SKM-1 treated with dmso at 0.1 percent for 144 hours (cell line): ENCODE results near the gene MEI4.
"Not testable (repeated sequence)": the region's sequence is repeated elsewhere in the genome, so short reads cannot be mapped to it uniquely, and the experiment has no call there.

Experiments
- DNase-seq: peaks from one replicate; lab custom pipeline; 2025; ENCODE audit not compliant: unreplicated experiment; lab: John Stamatoyannopoulos, UW

The MEI4 gene, protein sequence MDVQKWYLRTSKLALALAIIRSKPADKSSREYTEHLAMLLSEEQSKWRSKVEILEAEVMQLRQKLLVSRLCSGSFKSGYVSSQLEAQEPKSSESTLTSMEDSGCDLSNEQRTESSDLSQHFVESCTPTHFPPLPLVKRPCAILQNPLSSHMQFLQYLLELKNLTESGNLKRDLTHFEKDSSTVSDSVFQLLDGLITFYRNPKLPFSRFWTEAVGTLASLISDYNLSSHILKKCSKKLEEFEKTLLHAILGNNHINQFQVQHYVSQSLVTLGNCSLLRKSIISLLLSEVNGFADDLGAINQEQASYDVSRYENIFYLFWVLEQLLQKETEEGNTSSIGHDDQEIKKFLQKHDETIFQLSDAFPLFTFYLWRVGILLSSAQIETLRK

DNA sequence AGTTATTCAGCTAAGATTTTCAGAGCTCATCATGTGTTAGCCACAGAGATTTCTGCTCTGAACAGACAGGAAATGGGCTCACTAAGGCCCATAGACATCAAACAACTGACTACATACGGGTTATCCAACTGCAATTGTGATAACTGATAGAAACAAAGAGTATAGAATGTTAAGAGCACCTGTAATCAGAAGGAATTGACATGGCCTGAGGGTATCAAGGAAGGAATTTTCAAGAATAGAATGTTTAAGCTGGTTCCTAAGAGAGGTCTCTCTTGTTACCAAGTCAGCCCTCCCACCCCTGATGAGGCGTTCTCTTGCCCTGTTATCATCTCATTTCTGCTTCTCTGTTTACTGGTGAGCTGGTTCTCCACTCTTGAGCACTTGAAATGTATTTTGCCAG is at the start of gene MEI4:
Gene MEI4, plus strand, starts transcription at position 301 of the 400 bp plus-strand sequence. CDS start 37,633 bp downstream, outside the sequence.
- DNase-seq: no peak

DNA sequence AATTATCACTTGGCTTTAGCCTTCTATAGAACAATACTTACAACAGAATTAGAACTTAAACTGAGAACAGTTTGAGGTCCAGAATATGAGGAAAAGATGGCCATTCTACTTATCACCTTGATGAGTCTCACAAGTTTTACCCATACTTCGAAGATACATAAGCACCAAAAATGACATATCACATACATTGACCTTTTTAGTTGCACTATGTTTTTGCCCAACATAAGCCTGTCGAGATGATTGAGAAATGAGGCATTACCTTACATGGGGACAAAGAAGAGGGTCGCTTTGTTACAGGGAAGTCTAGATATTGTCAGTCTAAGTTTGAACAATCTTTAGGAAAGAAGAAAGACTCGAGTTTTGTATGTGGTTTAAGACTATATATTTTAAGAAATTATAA is 48.4 kb upstream of the MEI4 start:
- no peak for DNase-seq

DNA sequence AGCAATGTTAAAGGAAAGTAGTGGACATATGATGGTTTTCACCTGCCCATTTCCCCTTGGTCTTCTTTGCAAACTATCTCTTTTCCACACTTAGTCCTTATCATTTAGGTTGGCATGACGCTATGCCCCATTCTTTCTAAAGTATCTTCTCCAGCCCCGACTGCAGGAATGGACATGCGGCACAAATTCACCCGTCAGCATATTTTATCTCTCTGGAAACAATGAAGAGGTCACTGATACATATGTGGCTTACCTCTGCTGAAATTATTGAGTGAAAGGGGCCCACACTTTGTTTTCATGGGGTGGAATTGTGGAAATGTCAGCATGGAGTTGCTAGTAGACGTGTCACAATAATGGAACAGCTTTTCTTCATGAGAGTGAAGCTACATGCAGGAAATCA is 45.8 kb upstream of the MEI4 start:
- no peak for DNase-seq

DNA sequence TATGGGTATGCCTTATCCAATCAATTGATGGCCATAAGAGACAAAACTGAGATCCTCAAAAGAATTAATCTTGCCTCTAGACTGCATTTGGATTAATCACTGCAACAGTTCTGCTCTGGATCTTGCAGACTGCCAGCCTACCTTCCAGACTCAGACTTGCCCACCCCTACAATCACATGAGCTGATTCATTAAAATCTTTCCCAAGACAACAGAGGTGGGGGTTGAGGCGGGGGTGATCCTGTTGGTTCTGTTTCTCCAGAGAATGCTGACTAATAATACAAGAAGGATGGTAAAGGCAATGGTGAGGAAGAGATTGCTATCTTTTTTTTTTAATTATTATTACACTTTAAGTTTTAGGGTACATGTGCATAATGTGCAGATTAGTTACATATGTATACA is 43.7 kb upstream of the MEI4 start:
- no peak for DNase-seq

DNA sequence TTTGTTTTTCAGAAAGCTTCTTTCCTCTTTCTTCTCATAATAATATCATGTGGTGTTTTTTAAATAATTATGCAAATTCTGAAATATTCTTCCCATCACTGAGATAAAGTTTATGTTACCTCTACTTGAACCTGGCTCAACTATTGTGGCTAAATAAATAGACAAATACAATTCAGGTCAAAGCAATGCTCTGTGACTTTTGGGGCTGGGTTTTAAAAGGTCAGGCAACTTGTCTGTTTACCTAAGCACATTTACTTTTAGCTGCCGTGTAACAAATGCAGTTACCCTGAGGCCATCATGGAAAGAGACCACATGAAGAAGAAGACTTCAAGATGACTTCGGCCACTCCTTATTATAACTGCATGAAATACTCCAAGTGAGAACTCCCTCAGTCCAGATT is 33.7 kb upstream of the MEI4 start:
- no peak for DNase-seq

DNA sequence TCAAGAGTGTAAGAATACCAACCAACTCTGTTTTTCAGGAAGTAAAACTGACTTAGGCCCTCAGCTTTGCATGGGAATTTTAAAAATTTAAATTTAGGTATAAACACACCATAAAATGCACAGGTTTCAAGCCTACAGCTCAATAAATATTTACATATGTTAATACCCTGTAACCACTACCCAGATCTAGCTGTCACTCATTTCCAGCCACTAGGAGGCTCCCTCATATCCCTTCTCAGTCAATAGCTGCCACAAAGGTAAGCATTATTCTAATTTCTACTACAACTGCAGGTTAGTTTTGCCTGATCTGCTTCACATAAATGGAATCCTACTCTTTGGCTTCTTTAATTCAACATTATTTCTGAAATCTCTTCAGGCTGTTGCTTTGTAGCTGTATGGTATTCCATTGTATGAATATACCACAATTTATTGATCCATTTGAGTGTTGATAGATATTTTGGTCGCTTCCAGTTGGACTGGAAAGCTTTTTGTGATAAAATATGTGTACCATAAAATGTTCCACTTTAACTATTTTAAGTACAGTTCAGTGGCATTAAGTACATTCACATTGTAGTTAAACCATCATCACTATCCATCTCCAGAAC is 32.5 kb upstream of the MEI4 start:
- DNase-seq: no peak

DNA sequence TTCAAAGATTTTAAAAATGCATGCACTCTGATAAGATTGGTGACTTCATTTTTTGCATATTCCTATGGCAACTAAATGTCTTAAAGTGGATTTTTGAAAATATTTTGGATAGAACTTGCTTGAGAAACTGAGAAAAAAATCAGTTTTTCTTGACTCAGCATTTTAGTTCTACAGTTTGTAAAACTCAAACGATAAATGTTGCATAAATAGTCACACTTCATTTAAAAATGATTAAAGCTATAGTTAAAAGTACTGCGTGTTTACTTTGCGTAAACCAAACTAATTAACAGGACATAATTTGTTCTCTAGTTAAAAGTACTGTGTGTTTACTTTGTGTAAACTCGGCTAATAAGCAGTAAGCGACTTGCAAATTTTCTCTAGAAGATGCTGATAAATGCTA is 28.3 kb upstream of the MEI4 start:
- DNase-seq: no peak

DNA sequence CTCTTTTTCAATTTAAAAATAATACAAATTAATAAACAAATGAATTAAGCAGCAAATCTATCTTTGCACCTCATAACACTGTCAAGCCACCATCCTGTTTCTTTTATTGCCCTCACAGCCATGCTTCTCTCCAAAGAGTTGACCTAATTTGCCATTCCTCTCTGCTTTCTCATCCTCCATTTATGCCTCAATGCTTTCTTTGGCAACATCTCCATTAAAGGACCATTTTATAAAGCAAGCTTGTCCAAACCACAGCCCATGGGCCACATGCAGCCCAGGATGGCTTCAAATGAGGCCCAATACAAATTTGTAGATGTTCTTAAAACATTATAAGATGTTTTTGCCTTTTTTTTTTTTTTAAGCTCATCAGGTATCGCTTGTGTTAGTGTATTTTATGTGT is 26.4 kb upstream of the MEI4 start:
- no peak for DNase-seq

DNA sequence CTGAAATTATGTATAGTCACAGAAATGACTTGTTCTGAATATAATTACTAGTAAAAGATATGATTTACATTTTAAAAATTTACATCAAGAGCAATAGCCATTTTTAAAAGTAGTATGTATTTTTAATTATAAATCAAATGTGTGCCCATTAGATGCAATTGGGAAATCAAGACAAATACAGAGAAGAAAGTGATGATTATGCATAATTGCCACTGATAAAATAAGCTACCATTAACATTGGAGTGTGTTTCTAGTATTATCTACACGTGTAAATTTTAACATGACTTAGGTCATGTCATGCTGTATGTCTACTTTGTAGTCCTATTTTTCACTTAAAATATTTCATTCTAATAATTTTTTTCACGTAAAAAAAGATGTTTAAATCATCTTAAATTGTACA is 22.8 kb upstream of the MEI4 start:
- no peak for DNase-seq

DNA sequence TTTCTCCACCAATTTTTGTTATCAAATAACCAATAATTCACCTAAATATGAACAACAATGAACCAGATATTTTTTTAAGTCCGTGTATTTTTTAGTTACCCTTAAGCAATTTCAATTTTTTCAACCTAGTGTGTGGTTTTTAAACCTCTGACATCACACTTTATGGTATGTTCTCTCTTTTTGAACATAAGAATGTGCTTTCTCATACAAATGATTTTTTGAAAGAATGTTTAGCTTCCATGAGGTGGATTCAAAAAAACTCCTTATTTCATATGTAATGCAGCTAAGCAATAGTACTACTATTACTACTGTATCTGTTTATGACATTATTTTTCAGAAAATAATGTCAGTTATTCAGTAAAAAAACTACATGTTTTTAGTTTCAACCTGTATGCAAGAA is 19.4 kb upstream of the MEI4 start:
- DNase-seq: no peak

DNA sequence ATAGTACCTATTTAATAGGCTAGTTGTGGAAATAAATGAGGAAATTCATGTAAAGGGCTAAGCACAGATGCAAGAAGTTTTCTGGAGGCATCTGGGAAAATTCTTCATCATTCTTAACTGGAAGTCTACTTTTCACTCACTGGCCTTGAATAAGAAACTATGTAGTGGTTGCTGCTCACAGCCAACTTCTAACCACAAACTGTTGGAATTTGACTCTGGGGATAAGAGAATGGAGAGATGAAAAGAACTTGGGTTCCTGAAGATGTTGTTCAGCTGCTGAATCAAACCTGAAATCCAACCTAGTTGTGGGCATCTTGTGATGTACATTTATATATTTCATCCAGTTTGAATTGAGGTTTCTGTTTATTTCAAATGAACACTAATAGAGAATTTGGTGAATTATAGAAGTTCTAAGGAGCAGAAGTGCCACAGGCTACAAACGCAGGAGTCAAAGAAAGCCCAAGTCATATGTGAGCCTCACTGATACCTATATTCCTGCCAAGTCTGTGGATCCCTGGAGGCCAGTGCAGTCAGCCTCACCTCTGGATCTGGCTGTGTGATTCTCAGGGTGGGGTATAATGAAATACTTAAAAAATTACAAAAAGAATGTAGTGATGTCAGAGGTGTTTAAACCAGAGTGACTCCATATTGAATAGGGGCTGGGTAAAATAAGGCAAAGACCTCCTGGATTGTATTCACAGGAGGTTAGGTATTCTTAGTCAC is 18.7 kb upstream of the MEI4 start:
- DNase-seq: no peak

DNA sequence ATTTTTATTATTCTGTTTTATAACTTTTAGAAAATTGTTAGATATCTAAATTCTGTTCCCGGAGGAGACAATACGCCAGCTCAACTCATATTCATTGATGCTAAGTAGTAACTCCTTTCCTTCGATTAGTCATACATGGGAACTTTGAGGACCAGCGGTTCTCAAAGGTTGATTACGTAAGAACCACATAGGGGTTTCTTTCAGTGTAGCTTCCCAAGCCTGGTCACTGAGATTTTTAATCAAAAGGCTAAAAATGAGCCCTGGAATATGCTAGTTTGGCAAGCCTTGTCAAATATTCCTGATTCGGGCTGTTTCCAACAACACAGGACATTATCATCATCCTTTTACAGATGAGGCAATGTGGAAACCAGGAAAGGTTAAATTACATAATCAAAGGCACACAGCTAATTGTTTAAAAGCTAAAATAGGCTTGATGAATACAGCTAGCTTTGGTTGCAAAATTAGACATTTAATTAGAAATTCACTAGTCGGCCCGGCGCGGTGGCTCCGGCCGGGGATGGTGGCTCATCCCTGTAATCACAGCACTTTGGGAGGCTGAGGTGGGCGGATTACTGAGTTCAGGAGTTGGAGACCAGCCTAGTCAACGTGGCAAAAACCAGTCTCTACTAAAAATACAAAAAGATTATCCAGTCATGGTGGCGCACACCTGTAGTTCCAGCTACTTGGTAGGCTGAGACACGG is 14.6 kb upstream of the MEI4 start:
- DNase-seq: no peak

DNA sequence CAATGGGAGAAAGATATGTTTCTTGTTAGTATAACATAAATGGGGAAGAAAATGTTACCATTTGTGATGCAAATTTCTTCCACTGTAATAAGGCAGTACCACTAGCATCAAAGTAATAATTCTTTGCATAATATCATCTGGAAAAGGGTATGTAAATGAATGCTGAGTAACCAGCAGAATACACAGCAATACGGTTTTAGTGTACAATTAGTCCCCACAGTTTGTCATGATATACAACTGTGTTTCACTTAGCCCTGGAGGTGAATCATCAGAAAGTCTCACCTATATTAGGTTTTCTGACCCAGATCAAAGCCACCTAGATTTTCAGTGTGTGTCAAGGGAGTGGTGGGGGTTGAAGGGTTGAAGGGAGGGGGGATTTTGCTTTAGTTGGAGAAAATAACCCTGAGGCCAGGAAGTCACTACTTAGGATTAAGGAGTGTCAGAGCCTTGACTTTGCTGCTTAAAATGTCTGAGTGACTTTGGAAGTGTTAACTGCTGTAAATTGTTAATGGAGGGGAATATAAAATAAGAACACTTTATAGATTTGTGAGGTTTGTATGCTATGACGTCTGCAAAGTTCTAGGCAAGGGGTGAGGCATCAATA is 8.6 kb upstream of the MEI4 start:
- no peak for DNase-seq

DNA sequence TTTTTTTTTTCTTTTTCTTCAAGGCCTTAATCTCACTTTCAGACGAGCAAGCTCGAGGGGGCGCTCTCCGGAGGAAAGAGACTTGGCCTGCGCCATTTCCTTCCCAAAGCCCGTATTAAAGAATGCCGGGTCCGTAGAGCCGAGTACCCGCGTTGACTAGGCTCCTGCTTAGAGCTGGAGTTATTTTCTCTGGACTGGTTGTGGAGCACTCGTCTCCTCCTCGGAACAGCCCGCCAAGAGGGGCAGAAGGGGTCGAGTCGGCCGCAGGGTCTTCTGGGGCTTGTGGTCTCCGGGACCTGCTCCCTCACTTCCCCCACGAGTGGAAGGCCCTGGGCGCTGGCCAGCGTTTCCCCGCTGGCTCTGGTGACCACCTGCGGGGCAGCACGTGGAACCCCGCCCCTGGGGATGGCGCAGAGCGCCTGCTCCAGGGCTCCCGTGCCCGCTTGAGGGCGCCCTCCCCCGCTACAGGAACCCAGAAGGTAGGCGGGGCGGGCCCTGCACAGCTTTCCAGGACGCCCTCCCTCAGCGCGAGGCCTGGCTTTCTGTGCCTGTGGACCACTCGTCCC is 2.7 kb upstream of the MEI4 start:
- DNase-seq: no peak

DNA sequence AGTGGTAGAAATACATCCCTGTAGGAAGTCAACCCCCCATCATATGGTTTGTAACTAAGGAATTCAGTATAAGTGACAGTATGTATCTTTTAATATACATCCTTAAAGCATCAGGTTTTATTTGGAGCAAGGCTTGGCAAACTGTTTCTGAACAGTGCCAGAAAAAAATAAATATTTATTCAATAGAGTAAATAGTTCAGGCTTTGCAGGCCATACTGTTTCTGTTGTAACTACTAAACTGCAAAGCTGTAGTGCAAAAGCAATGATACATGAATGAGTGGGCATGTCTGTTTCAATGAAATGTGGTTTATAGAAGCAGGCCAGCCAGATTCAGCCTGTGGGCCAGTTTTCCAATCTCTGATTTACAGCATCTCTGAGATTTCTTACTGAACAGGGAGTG is 977 bp downstream of the MEI4 start:
- no peak for DNase-seq

DNA sequence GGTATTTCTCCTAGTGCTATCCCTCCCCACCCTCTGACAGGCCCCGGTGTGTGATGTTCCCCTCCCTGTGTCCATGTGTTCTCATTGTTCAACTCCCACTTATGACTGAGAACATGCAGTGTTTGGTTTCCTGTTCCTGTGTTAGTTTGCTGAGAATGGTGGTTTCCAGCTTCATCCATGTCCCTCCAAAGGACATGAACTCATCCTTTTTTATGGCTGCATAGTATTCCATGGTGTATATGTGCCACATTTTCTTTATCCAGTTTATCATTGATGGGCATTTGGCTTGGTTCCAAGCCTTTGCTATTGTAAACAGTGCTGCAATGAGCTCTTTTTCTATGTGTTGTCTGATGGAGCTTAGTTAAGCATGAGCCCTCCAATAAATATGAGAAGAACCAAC is 2.2 kb downstream of the MEI4 start:
- DNase-seq: not testable (repeated sequence)

DNA sequence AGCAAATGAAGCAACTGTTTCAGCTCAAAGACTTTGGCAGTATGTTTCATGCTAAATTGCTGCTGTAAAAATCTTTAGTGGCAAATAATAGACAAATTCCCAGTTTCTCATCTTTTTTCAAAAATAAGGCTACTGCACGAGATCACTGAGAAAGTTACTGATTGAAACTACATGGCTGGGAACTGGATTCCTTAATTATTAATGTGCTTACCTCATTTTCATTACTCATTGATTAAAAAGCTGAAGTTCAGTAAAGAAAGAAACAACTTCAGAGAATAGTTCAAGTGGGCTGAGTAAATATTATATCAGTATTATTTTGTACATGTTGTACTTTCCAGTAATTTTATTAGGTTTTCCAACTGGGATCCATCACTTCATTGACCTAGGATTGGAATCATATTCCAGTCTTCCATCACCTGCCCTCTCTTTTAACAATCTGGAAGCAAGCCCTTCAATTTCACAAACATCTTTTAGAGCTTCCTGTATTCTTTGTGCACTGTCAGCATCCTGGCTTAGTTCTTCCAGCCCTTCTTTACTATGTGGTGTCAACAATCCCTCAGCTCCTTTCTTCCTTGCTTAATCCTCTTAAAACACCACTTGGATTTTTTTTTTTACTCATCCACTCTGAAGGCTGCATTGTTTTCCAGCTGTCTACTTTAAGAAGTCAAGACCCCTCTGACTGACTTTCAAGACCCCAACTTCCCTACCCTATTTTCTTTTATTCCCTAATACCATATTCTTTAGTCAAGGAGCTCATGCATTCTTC is 4.3 kb downstream of the MEI4 start:
- DNase-seq: no peak

DNA sequence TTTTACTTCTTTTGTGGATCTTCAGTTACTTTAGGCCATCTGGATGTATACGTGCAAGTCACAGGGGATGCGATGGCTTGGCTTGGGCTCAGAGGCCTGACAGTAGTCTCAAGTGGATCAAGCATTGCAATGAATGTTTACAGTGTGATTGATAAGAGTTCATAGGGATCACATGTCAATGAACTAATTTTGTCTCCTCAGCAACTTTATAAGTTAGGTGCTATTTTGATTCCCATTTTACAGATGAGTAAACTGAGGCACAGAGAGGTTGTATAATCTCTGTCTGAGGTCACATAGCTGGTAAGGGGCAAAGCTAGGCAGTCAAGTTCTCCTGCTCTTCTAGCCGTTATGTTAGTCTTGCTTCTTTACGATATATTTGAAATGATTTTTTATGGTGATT is 13.5 kb downstream of the MEI4 start:
- DNase-seq: no peak

DNA sequence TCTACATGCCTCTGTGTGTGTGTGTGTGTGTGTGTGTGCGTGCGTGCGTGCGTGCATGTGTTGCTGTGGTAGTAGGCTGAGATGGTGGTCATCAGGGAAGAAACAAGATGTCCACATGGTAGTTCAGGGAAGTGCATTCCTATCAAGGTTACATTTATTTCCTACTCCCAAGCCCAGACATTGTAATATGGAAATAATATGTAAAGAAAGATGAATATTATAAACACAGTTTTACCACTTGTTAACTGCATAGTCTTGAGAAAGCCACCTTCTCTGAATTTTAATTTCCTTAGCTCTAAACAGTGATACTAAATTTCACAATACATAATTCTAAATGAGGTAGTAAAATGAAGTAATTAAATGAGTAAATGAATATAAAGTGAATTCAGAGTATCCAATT is 14.0 kb downstream of the MEI4 start:
- DNase-seq: no peak

DNA sequence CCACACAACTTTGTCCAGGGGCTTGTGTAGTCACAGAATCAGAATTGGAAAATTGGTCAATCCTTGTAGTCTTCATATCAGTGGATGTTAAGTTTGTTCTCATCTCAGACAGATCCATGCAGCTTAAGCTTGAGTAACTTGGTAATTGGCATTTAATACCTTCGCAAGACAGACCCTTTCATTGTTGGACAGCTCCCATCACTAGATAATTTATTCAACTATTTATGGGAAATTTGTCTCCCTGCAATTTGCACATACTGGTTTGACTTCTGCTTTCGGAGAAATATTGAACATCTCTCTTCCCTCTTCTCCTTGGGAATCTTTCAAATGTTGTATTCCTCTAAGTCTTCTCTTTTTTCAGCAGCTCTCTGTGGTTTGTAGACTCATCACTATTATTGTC is 17.1 kb downstream of the MEI4 start:
- no peak for DNase-seq
